ENCODE data around the gene KIAA0513. TPM values are rescaled to one million over a fixed set of nuclear protein-coding genes. Genes with fewer than 3 reads are reported as not detected.

KIAA0513 gene
- total RNA-seq, 1 experiment from 2014 or later, result 7.8 TPM

Other genes starting within 250 kb of the KIAA0513 start
- gene CRISPLD2, start 207.8 kb upstream of the KIAA0513 start, total RNA-seq (2021), result 8.7 to 9.5 TPM (median 9.4 TPM) in 3 replicates
- gene ZDHHC7, start 16.3 kb upstream of the KIAA0513 start, total RNA-seq (2021), result 35.7 to 38.7 TPM (median 38.1 TPM) in 3 replicates
- not detected in 3 replicates for gene CIBAR2, start 84.7 kb downstream of the KIAA0513 start, total RNA-seq (2021)

Data from WTC11 (cell line).